GM18909 (cell line): Measurements from ENCODE around the gene TNNT2.

Experiments used
- ATAC-seq: cut with Tn5 transposase; IDR thresholded peaks from one replicate; pipeline ENCODE4 v1.9.1; 2021; ENCODE audit warnings: mild to moderate bottlenecking; ENCODE audit not compliant: unreplicated experiment, poor library complexity

Gene TNNT2

DNA sequence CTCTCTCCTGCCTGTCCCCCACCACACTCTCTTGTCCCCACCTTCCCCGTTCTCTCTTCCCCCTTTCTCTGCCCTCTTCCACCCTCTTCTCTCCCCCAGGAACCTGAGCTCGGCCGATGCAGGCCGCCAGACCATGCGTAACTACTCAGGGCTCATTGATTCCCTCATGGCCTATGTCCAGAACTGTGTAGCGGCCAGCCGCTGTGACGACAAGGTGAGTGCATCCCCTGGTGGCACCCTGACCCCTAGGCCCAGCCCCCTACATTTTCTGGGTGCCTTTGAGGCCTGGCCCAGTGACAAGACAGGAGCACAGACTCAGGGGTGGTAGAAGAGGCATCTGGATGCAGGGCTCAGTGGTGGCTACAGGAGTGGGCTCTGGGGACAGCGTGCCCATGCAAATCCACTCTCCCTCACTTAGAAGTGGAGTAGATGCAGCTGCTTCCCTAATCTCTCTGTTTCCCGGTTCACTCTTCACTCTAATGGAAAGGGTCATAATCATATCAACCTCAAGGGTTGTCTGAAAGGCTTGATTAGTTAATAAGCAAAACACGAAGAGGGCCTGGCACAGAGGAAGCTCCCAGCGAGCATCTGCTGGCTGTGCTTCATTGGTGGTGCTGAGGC is 57.2 kb downstream of the TNNT2 start:
- ATAC-seq: no peak

DNA sequence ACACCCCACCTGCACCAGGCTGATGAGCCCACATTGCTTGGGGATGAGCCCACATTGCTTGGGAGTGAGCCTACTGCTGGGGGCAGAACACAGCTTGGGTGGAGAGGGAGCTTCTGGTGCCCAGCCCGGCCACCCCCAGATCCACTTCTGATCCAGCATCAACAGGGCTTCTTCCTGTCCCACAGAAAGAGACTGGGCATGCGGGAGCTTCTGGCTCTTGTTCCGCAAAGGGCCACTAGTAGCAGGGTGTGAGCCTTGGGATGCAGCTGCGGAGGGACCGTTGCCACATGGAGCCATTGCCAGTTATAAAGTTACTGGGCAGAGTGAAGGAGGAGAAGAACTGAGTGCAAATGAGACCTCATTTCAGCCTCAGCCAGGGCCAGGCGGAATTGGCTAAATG is 57.8 kb downstream of the TNNT2 start:
- ATAC-seq: no peak

DNA sequence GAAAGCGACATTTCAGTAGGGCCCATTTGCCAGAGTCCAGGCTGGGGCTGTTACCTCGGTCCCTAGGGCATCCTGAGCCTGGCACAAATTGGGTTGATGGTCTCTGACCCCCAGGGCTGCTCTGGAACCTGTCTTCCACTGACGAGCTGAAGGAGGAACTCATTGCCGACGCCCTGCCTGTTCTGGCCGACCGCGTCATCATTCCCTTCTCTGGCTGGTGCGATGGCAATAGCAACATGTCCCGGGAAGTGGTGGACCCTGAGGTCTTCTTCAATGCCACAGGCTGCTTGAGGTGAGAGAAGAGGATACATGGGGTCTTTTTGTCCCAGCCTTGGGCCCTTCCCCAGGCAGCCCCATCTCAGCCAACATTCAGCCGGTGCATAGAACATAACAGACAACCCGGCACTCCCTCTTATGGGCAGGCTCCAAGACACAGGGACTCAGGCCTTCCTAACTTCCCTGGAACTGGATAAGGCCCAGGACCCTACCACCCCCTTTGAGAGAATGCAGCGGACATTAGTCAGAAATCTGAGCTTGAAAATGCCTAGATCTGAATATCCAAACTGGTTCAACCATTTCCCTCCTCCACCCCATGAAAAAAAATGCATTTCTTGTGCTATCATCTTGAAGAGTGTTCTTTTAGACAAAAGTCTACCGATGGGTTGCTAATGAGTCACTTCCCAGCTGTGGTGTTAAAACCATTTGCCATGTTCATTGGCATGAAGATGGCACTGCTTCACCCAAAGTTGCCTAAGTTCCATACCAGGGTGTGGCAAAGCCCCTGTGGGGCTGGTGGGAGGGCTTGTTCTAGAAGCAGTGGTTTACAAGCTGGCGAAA is 58.8 kb downstream of the TNNT2 start:
- ATAC-seq: no peak

DNA sequence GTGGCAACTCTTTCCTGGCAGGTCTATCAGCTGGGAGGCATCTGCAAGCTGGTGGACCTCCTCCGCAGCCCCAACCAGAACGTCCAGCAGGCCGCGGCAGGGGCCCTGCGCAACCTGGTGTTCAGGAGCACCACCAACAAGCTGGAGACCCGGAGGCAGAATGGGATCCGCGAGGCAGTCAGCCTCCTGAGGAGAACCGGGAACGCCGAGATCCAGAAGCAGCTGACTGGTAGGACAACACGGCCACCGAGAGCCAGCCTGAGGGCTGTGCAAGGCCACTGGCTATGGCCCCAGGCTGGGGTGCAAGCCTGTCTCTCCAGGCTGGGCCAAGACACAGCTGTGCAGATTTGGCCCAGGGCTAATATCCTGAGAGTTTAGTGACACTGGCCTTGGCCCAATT is 59.9 kb downstream of the TNNT2 start:
- ATAC-seq: no peak

DNA sequence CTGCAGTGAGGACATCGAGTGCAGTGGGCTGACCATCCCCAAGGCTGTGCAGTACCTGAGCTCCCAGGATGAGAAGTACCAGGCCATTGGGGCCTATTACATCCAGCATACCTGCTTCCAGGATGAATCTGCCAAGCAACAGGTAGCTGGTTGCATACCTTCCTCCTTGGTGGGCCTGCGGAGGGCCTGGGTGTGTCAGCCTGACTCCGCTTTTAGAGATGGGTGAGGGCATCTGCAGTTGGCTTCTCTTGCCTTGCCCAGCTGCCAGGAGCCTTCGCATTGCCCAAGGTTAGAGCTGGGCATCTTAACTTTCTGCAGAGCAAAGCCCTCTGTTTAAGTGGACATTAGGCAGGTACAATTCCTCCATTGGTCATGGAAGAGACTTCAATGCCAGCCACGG is 60.9 kb downstream of the TNNT2 start:
- no peak for ATAC-seq

DNA sequence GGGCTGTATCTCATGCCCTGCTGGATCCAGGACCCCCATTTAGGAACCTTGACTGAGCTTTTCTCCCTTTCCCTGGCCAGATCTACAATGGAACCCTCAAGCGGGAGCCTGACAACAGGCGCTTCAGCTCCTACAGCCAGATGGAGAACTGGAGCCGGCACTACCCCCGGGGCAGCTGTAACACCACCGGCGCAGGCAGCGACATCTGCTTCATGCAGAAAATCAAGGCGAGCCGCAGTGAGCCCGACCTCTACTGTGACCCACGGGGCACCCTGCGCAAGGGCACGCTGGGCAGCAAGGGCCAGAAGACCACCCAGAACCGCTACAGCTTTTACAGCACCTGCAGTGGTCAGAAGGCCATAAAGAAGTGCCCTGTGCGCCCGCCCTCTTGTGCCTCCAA is 64.4 kb downstream of the TNNT2 start:
- no peak for ATAC-seq

DNA sequence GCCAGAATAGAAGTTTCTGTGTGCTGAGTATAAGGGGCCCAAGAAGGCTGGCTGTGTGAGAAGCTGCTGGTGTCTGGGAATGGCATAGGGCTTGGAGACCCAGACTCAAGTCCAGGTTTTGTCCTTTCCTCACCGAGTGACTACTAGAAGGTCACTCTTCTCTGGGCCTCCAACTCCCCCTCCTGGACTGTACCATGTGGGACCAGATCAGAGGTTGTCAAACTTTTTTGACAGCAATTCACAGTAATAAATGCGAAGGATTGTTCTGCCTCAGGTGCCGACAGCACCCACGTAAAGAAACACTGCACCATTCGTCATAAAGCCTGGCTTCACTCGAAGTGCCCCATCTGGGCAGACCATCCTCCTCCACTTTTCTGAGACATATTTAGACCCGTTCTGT is 65.2 kb downstream of the TNNT2 start:
- ATAC-seq: no peak

DNA sequence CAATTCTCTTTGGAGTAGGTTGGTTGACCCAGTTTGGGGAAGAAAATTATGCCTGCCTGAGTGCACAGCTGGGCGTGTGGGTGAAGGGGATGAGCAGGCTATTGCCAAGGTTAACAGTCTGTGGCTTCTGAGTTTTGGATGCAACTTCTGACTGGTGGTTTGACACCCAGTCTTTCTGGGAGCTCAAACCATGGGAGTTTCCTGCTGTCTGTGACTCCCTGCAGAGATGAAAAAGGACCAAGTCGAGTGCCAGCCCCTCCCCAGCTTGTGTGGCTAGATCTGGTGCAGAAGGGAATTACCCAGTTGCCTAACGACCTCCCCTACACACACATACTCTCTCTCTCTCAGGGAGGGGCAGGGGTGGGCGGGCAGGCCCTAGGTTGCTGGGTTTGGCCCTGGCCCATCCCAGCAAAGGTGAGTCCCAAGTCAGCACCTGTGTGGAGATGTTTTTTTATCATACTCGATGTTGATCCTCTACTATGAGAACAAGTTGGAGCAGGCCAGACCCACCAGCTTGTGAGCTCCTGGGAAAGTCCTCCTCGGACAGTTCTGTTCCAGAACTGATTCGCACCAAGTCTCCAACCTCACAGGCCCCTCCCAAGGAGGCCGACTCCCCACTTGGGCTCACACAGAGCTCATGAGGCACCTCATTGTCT is 66.0 kb downstream of the TNNT2 start:
- ATAC-seq: no peak

DNA sequence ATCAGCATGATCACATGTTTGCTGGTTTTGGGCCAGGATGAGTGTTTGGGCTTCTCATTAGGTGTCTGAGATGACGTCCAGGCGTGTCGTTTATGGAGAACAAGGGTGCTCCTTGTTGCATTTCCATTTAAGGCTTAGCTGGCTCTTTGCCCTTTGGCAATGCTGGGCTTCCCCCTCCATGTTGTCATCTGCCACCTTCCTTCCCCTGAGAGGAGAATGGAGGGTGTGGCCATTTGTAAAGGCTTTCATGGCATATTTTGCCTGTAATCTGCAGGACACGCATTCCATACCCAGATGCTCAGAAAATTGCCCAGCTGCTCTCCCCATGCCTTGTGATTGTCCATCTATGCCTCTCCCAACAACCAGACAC is 66.5 kb downstream of the TNNT2 start:
- no peak for ATAC-seq

DNA sequence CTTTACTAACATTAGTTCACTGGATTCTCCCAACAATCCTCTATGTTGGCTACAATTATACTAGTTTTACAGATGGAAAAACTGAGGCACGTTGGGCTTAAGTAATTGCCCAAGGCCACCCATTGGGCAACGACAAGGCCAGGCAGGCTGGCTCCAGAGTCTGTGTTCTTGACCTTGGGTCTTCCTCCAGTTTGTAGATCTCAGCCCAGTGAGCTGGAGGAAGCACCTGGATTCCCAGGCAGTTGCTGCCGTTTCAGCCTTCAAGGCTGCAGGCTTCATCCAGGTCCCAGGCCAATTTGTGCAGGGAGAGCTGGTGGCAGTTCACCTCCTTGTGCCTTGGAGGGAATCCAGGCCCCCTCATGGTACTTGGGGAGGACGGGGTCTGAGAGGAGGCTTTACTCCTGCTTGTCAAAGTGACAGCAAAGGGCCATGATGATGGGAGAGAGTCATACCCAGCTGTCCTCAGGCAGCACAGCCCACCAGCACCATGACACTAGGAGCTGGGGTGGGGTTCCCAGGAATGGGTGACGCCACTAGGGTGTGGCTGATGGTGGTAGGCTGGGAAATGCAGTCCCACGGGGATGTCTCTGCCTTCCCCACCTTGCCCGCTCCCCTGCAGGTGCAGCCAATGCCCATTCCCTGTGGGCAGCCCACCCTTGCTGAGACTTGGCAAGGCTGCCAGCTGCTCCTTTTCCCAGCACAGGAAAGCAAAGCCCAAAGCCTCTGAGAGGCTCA is 67.1 kb downstream of the TNNT2 start:
- ATAC-seq: no peak

DNA sequence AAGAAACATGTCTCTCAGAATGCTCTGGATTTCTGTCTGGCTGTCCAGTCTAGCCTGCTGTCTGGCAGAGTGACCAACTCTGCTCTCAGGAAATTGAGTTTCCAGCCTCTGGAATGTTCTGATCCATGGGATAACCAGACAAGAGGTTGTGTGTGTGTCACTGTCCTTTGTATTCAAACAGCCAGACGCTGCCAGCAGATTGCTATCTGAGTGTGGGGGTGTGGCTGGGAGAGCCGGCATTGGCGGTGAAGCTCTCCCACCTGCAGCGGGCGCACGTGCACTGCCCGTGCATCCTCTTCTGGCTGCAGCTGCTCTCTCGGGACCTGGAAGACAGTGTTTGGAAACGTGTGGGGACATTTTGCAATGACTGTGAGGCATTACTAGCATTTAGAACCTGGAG is 68.1 kb downstream of the TNNT2 start:
- ATAC-seq: no peak
